Stimulated activated CD8-positive, alpha-beta memory T cell treated with anti-CD3 and anti-CD28 coated beads, Interleukin-2, amount 100 ng/mL, for 1 hour (primary cell): ENCODE measurements around the gene CDYL2.
"Not testable (repeated sequence)": the region's sequence is repeated elsewhere in the genome, so short reads cannot be mapped to it uniquely, and the experiment has no call there.

Experiments used
- DNase-seq, 2 donors: peaks; one replicate each; pipeline ENCODE4 v3.0.0-alpha.2; 2020; ENCODE audit warnings: low read depth in 2 of 2

Gene CDYL2

GRCh38 chr16:80809366-80809765 is 5.0 kb upstream of the CDYL2 start:
- DNase-seq: no peak

GRCh38 chr16:80807906-80808305 is 3.5 kb upstream of the CDYL2 start:
- DNase-seq: no peak

GRCh38 chr16:80806927-80807340 is 2.5 kb upstream of the CDYL2 start:
- peak in 1 of 2 donors; percentile 11 for DNase-seq

- no peak for DNase-seq
Observed at GRCh38 chr16:80806289-80806688, 1.9 kb upstream of the CDYL2 start.

GRCh38 chr16:80804056-80804525 is 307 bp downstream of the CDYL2 start:
- DNase-seq: peak in 1 of 2 donors; percentile 24

GRCh38 chr16:80803339-80804055 is 901 bp downstream of the CDYL2 start:
- DNase-seq: no peak

- DNase-seq: no peak
Observed at GRCh38 chr16:80802902-80803301, 1.5 kb downstream of the CDYL2 start.

GRCh38 chr16:80802138-80802537 is 2.3 kb downstream of the CDYL2 start:
- DNase-seq: no peak

- DNase-seq: no peak
Observed at GRCh38 chr16:80794071-80794470, 10.3 kb downstream of the CDYL2 start.

GRCh38 chr16:80792031-80792430 is 12.4 kb downstream of the CDYL2 start:
- no peak for DNase-seq

GRCh38 chr16:80791411-80791810 is 13.0 kb downstream of the CDYL2 start:
- no peak for DNase-seq

GRCh38 chr16:80790751-80791150 is 13.6 kb downstream of the CDYL2 start:
- DNase-seq: no peak

GRCh38 chr16:80788027-80788426 is 16.4 kb downstream of the CDYL2 start:
- no peak for DNase-seq

- not testable (repeated sequence) for DNase-seq
Observed at GRCh38 chr16:80786561-80786960, 17.8 kb downstream of the CDYL2 start.

- DNase-seq: no peak
Observed at GRCh38 chr16:80784951-80785350, 19.4 kb downstream of the CDYL2 start.

GRCh38 chr16:80778703-80779102 is 25.7 kb downstream of the CDYL2 start:
- DNase-seq: no peak

GRCh38 chr16:80776856-80777255 is 27.5 kb downstream of the CDYL2 start:
- no peak for DNase-seq

- no peak for DNase-seq
Observed at GRCh38 chr16:80775450-80775849, 28.9 kb downstream of the CDYL2 start.

GRCh38 chr16:80766798-80767197 is 37.6 kb downstream of the CDYL2 start:
- DNase-seq: no peak

- DNase-seq: no peak
Observed at GRCh38 chr16:80759419-80760162, 44.8 kb downstream of the CDYL2 start.

- no peak for DNase-seq
Observed at GRCh38 chr16:80754476-80754875, 49.9 kb downstream of the CDYL2 start.

GRCh38 chr16:80752541-80752940 is 51.9 kb downstream of the CDYL2 start:
- DNase-seq: no peak

GRCh38 chr16:80751167-80751566 is 53.2 kb downstream of the CDYL2 start:
- no peak for DNase-seq
